Esophagus muscularis mucosa (tissue), 4 donors: ENCODE data around the gene ANKRD28. TPM values are rescaled to one million over a fixed set of nuclear protein-coding genes. Genes with fewer than 3 reads are reported as not detected.
A peak's percentile ranks its signal among the peaks of the same experiment; 100 is the strongest.

Source experiments
- DNase-seq: peaks from one replicate; pipeline ENCODE4 v3.0.0-alpha.2; 2017; ENCODE audit errors: extremely low spot score
- H3K27ac ChIP-seq, 4 donors: fragments of 200-600 bp; sonication (generic); replicated peaks in 1 of 4; 1 replicate in 3 of 4; 2 replicates in 1 of 4; pipeline ENCODE4 v1.5.1; 2016 to 2019; ENCODE audit warnings: mild to moderate bottlenecking in 1 of 4
- H3K27me3 ChIP-seq, 4 donors: fragments of 200-600 bp; sonication (generic); one replicate each; pipeline versions ENCODE4 v1.5.1 to v1.6.0; 2016 to 2019
- H3K36me3 ChIP-seq, 4 donors: fragments of 200-600 bp; sonication (generic); one replicate each; pipeline ENCODE4 v1.5.1; 2016 to 2019
- H3K4me1 ChIP-seq, 4 donors: fragments of 200-600 bp; sonication (generic); one replicate each; pipeline ENCODE4 v1.5.1; 2016 to 2019
- H3K4me3 ChIP-seq, 4 donors: fragments of 200-600 bp; sonication (generic); 1 replicate in 2 of 4; 2 replicates in 2 of 4; pipeline ENCODE4 v1.5.1; 2016 to 2019; ENCODE audit warnings: mild to moderate bottlenecking in 4 of 4, moderate library complexity in 1 of 4
- H3K9me3 ChIP-seq, 4 donors: fragments of 200-600 bp; sonication (generic); 1 replicate in 3 of 4; 2 replicates in 1 of 4; pipeline ENCODE4 v1.5.1; 2016 to 2019
- CTCF ChIP-seq, 3 experiments: fragments of 200-600 bp in 2 of 3; fragments of 450-650 bp in 1 of 3; sonication (generic) in 2 of 3; IDR thresholded peaks; one replicate each; pipeline ENCODE4 v1.5.1; 2017 to 2019; ENCODE audit warnings: antibody characterized with exemption in 3 of 3, mild to moderate bottlenecking in 2 of 3, moderate library complexity in 1 of 3
- EP300 ChIP-seq: sonication (generic); formaldehyde crosslinking; IDR thresholded peaks from one replicate; pipeline ENCODE4 v1.6.1; 2017; ENCODE audit warnings: antibody characterized with exemption
- POLR2A ChIP-seq: fragments of 450-650 bp; IDR thresholded peaks from one replicate; pipeline ENCODE4 v1.6.1; 2017; ENCODE audit warnings: antibody characterized with exemption, moderate library complexity, mild to moderate bottlenecking, low read depth
- POLR2AphosphoS5 ChIP-seq, 2 donors: sonication (generic); formaldehyde crosslinking; IDR thresholded peaks; one replicate each; pipeline ENCODE4 v1.6.1; 2017; ENCODE audit warnings: antibody characterized with exemption in 2 of 2
- WGBS: methylation state at CpG from one replicate; pipeline ENCODE4 v1.1.5; 2018; 5-methylcytosine and 5-hydroxymethylcytosine counted together
- intact Hi-C: fragments of 100-400 bp; cut with DNase I; formaldehyde crosslinking; loops from one replicate; pipeline ENCODE4 v1.15.1; 2023
- total RNA-seq, 4 donors: library from RNA; depleted of rRNA; stranded (reverse); fragments of >200 nt; gene quantifications; one replicate each; pipeline versions ENCODE4 v1.1.0 to v1.2.1, GENCODE V29; 2016

The ANKRD28 gene
- total RNA-seq, 4 donors from 2014 or later: 21.2 to 34.8 (median 26.9) TPM

GRCh38 chr3:15803921-15804320 is 6.1 kb upstream of the ANKRD28 start:
- intact Hi-C loops: no loop called here
- DNase-seq: no peak
- no peaks in the 10 kb centered on the region for H3K36me3 ChIP-seq
- H3K4me3 ChIP-seq: no peak overlapping the region
- no peaks in the 10 kb centered on the region for H3K9me3 ChIP-seq
- H3K4me1 ChIP-seq: peaks cover 0 to 26% (median 17%) of the 10 kb centered on the region in 4 donors
- TF ChIP-seq POLR2A (no peak), EP300 (no peak), POLR2AphosphoS5 (IDR thresholded peaks at IDR 0.05) (no peak), CTCF (IDR thresholded peaks at IDR 0.05) (no peak)
- H3K27me3 ChIP-seq: no peaks in the 10 kb centered on the region
- H3K27ac ChIP-seq: no peak overlapping the region
- 81% methylated on average over 2 of the region's 2 CpGs for WGBS

- no peak overlapping the region for H3K27ac ChIP-seq
- no peaks in the 10 kb centered on the region for H3K36me3 ChIP-seq
- 85% methylated on average over 3 of the region's 3 CpGs for WGBS
- no peak for TF ChIP-seq CTCF (IDR thresholded peaks at IDR 0.05)
- no peak for TF ChIP-seq EP300
- DNase-seq: no peak
- H3K4me1 ChIP-seq: peaks cover 9 to 41% (median 28%) of the 10 kb centered on the region in 4 donors
- H3K9me3 ChIP-seq: no peaks in the 10 kb centered on the region
- H3K27me3 ChIP-seq: no peaks in the 10 kb centered on the region
- H3K4me3 ChIP-seq: no peak overlapping the region
- intact Hi-C loops: no loop called here
These were observed 3.5 kb upstream of the ANKRD28 start for GRCh38 chr3:15801298-15801697.

- peaks cover 9 to 41% (median 28%) of the 10 kb centered on the region in 4 donors for H3K4me1 ChIP-seq
These were observed 3.0 kb upstream of the ANKRD28 start for GRCh38 chr3:15800780-15801179.

GRCh38 chr3:15800327-15800726 is 2.5 kb upstream of the ANKRD28 start:
- Histone ChIP-seq H3K36me3 (no peaks in the 10 kb centered on the region), H3K4me3 (no peak overlapping the region), H3K27me3 (no peaks in the 10 kb centered on the region), H3K4me1 (peaks cover 9 to 39% (median 28%) of the 10 kb centered on the region in 4 donors), H3K9me3 (no peaks in the 10 kb centered on the region), H3K27ac (peak overlapping the region in 1 of 4 donors; percentile 21)
- no peak for DNase-seq
- TF ChIP-seq CTCF (IDR thresholded peaks at IDR 0.05): no peak
- intact Hi-C loops: no loop called here

More at GRCh38 chr3:15800780-15801179, 3.0 kb upstream of the ANKRD28 start:
- Histone ChIP-seq H3K27me3 (no peaks in the 10 kb centered on the region), H3K36me3 (no peaks in the 10 kb centered on the region), H3K4me3 (no peak overlapping the region), H3K9me3 (no peaks in the 10 kb centered on the region), H3K27ac (no peak overlapping the region)
- DNase-seq: no peak
- intact Hi-C loops: no loop called here
- TF ChIP-seq POLR2A: no peak
- no peak for TF ChIP-seq CTCF (IDR thresholded peaks at IDR 0.05)
- no peak for TF ChIP-seq EP300
- TF ChIP-seq POLR2AphosphoS5 (IDR thresholded peaks at IDR 0.05): no peak

- TF ChIP-seq CTCF (IDR thresholded peaks at IDR 0.05) (no peak), POLR2A (no peak), EP300 (no peak), POLR2AphosphoS5 (IDR thresholded peaks at IDR 0.05) (no peak)
- no peaks in the 10 kb centered on the region for H3K9me3 ChIP-seq
- H3K4me3 ChIP-seq: no peak overlapping the region
- DNase-seq: no peak
- H3K4me1 ChIP-seq: peaks cover 9 to 47% (median 41%) of the 10 kb centered on the region in 4 donors
- no peaks in the 10 kb centered on the region for H3K36me3 ChIP-seq
- intact Hi-C loops: no loop called here
- 52% methylated on average over 2 of the region's 2 CpGs for WGBS
- no peaks in the 10 kb centered on the region for H3K27me3 ChIP-seq
- peak overlapping the region; percentile 82 to 87 (median 86) for H3K27ac ChIP-seq
These were observed 910 bp upstream of the ANKRD28 start for GRCh38 chr3:15798533-15799245.
